Astrocyte of the cerebellum (primary cell): ENCODE data around the gene TSPEAR.
"Not testable (repeated sequence)": the region's sequence is repeated elsewhere in the genome, so short reads cannot be mapped to it uniquely, and the experiment has no call there.

Experiments used
- DNase-seq: peaks from one replicate; pipeline ENCODE4 v3.0.0-alpha.2; 2011; ENCODE audit warnings: low read depth
- H3K4me3 ChIP-seq: 2 replicates; pipeline ENCODE4 v1.5.1; 2011; ENCODE audit warnings: mild to moderate bottlenecking, low read depth, low read length, moderate library complexity
- CTCF ChIP-seq: IDR thresholded peaks from 2 replicates; pipeline ENCODE4 v1.5.1; 2012; ENCODE audit warnings: low read length, low read depth, moderate library complexity, mild to moderate bottlenecking; ENCODE audit errors: missing control alignments
- in situ Hi-C: cut with HindIII; loops from 2 replicates; pipeline ENCODE4 v1.10.0; 2017; ENCODE audit warnings: low sequenced_read_pairs

Gene TSPEAR

DNA sequence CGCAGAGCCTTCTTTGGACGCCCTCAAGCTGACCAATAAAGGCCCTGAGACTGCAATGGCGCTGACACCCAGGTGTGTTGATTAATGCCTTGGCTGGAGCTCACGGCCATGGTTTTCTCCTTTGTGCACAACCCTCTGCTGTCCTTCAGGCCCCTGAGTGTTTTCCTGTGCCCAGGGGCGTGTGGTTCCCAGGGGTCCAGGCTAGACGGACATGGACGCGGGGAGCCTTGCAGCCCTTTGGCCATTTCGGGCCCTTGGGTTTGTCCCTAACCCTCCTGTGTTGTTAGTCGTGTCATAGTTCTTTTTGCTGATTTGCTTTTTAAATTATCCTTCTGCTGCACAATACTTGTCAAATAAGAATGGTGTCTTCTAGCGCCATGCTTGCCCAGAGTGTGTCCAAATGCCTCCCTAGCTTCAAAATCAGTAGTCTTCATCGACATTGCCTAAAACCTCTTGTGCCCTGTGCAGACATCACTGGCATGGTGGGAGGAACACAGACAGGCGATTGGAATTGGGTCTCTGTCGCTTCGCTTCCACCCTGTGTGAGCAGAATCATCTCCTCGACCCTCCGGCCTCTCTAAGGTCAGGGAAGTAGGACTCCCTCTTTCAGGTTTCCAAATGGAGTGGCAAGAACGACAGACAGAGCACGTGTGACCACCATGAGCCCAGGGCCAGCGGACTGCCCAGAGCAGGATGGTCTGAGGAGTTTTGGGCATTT lies 135.9 kb downstream of the TSPEAR start:
- in situ Hi-C loops, result no loop called here
- no peak for TF ChIP-seq CTCF
- no peak overlapping the region for H3K4me3 ChIP-seq
- no peak for DNase-seq

GRCh38 chr21:44574457-44575306 lies 136.7 kb downstream of the TSPEAR start:
- in situ Hi-C loops, result no loop called here
- H3K4me3 ChIP-seq, result no peak overlapping the region
- no peak for DNase-seq
- TF ChIP-seq CTCF, result no peak

DNA sequence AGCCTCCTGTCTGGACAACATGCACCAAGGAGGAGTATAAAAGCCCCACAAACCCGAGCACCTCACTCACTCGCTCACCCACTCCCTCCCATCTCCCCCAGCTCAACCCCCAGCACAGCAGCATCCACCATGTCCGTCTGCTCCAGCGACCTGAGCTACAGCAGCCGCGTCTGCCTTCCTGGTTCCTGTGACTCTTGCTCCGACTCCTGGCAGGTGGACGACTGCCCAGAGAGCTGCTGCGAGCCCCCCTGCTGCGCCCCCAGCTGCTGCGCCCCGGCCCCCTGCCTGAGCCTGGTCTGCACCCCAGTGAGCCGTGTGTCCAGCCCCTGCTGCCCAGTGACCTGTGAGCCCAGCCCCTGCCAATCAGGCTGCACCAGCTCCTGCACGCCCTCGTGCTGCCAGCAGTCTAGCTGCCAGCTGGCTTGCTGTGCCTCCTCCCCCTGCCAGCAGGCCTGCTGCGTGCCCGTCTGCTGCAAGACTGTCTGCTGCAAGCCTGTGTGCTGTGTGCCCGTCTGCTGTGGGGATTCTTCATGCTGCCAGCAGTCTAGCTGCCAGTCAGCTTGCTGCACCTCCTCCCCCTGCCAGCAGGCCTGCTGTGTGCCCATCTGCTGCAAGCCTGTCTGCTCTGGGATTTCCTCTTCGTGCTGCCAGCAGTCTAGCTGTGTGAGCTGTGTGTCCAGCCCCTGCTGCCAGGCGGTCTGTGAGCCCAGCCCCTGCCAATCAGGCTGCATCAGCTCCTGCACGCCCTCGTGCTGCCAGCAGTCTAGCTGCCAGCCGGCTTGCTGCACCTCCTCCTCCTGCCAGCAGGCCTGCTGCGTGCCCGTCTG lies 137.5 kb downstream of the TSPEAR start, which contains the start of gene KRTAP10-4:
Gene KRTAP10-4 (plus strand): TSS at position 100 of the 827 bp plus-strand sequence. CDS start 30 bp downstream, at position 130.
- in situ Hi-C loops, DNase-seq, H3K4me3 ChIP-seq: not testable (repeated sequence)

DNA sequence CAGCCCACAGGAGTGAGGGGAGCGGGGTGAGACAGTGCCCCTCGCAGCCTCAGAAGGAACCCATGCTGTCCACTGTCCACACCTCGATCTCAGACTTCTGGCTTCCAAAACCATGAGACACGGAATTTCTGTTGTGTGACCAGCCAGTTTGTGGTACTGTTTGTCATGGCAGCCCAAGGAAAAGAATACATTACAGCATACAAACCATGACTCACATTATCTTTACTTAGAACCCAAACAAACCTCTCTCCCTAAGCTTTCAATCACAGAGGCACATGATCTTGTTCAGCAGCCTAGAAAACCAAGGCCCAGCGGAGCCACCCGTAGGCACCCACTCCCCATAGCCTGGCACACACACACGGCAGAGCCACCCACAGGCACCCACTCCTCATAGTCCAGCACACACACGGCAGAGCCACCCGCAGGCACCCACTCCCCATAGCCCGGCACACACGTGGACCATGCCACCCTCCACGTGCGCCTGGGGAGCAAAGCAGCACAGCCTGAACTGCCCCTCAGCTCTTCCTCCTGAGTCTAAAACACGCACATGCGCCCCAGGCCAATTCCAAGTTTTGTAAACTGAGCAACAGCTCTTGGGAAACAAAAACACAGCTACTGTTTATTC lies 138.3 kb downstream of the TSPEAR start:
- no peak overlapping the region for H3K4me3 ChIP-seq
- TF ChIP-seq CTCF, result no peak
- in situ Hi-C loops, result no loop called here
- no peak for DNase-seq

DNA sequence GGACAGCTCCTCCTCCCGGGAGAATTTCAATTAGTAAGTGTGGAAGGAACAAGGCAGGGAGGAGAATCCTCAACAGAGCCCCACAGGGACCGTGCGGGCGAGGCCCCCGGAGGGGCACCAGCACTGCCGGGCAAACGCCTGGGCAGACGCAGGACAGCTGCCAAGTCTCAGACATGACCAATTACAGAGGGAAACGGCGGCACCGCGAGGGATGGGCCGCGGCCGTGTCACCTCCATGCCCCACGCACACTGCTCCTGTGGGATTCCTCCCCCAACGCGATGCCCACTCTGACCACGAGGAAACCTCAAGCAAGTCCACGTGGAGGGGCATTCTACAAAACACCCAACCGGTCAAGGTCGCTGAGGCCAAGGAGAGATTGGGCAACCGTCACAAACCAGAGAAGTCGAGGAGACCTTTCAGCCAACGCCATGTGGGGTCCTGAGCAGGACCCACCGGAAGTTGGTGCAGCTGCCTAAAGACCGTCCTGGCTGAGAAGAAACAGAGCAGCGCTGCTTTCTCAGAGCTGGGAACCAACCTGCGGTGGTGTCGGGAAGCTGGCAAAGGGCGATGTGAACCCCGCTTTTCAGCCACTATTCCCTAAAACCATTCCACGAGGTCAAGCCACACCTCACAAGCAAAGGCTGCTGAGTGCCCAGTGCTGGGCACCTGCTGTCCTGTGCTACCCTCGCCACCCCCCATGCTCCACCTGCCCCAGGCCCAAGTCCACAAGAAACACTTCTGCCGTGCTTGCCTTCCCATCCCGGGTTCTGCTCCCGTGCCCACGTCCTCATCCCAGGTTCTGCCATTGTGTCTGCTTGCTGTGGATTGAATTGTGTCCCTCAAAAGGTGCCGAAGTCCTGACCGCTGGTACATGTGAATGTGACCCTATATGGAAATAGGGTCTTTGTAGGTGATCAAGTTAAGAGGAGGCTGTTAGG lies 139.3 kb downstream of the TSPEAR start:
- in situ Hi-C loops, result no loop called here
- no peak for TF ChIP-seq CTCF
- no peak overlapping the region for H3K4me3 ChIP-seq
- DNase-seq, result no peak

GRCh38 chr21:44571296-44571695 lies 140.1 kb downstream of the TSPEAR start:
- no peak overlapping the region for H3K4me3 ChIP-seq
- no peak for TF ChIP-seq CTCF
- in situ Hi-C loops, result no loop called here
- DNase-seq, result no peak
